ENCODE data around the gene FZD2.

Gene FZD2

GRCh38 chr17:44607836-44608690 is 50.8 kb downstream of the FZD2 start:
- no peak overlapping the region for H3K4me3 ChIP-seq
- H3K9me3 ChIP-seq, result no peaks in the 10 kb centered on the region
- H3K27ac ChIP-seq, result no peak overlapping the region
- DNase-seq, result no peak
- H3K36me3 ChIP-seq, result no peaks in the 10 kb centered on the region
- no peak for TF ChIP-seq CTCF (IDR thresholded peaks at IDR 0.05)
- intact Hi-C loops (cut with DNase I; ENCODE audit: low total_unique reads), result no loop called here
- H3K27me3 ChIP-seq, result no peaks in the 10 kb centered on the region
- peaks cover 0 to 13% (median 10%) of the 10 kb centered on the region in 4 donors for H3K4me1 ChIP-seq

GRCh38 chr17:44608727-44609435 is 51.6 kb downstream of the FZD2 start:
- TF ChIP-seq CTCF (IDR thresholded peaks at IDR 0.05), result no peak
- Histone ChIP-seq H3K36me3 (no peaks in the 10 kb centered on the region), H3K27ac (no peak overlapping the region), H3K4me1 (peaks cover 0 to 13% (median 10%) of the 10 kb centered on the region in 4 donors), H3K4me3 (no peak overlapping the region), H3K27me3 (no peaks in the 10 kb centered on the region), H3K9me3 (no peaks in the 10 kb centered on the region)
- no peak for DNase-seq
- intact Hi-C loops (cut with DNase I; ENCODE audit: low total_unique reads), result no loop called here

- TF ChIP-seq CTCF (IDR thresholded peaks at IDR 0.05), result no peak
Observed at GRCh38 chr17:44610331-44610730, 53.0 kb downstream of the FZD2 start.

More at GRCh38 chr17:44610331-44610730, 53.0 kb downstream of the FZD2 start:
- Histone ChIP-seq H3K27ac (no peak overlapping the region), H3K27me3 (no peaks in the 10 kb centered on the region), H3K36me3 (no peaks in the 10 kb centered on the region), H3K4me3 (no peak overlapping the region), H3K9me3 (no peaks in the 10 kb centered on the region), H3K4me1 (peaks cover 0 to 13% (median 10%) of the 10 kb centered on the region in 4 donors)
- DNase-seq, result no peak
- intact Hi-C loops (cut with DNase I; ENCODE audit: low total_unique reads), result no loop called here

Data from tibial artery (tissue), 4 donors.